Stimulated activated CD4-positive, alpha-beta T cell treated with anti-CD3 and anti-CD28 coated beads, Interleukin-15, amount 100 ng/mL, for 24 hours (primary cell): ENCODE measurements around the gene CIDEA.

ENCODE experiments used
- DNase-seq: peaks from one replicate; pipeline ENCODE4 v3.0.0-alpha.2; 2020

CIDEA gene

GRCh38 chr18:12324991-12325725 is 71.0 kb downstream of the CIDEA start:
- no peak for DNase-seq

DNA sequence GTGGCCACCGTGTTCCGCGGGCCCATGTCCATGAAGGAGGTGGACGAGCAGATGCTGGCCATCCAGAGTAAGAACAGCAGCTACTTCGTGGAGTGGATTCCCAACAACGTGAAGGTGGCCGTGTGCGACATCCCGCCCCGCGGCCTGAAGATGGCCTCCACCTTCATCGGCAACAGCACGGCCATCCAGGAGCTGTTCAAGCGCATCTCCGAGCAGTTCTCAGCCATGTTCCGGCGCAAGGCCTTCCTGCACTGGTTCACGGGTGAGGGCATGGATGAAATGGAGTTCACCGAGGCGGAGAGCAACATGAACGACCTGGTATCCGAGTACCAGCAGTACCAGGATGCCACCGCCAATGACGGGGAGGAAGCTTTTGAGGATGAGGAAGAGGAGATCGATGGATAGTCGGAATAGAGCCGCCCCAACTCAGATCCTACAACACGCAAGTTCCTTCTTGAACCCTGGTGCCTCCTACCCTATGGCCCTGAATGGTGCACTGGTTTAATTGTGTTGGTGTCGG is 71.6 kb downstream of the CIDEA start:
- no peak for DNase-seq

GRCh38 chr18:12326711-12327460 is 72.7 kb downstream of the CIDEA start:
- no peak for DNase-seq
